ENCODE results near the gene RAB20. TPM values are rescaled to one million over a fixed set of nuclear protein-coding genes. Genes with fewer than 3 reads are reported as not detected.
"Not testable (repeated sequence)": the region's sequence is repeated elsewhere in the genome, so short reads cannot be mapped to it uniquely, and the experiment has no call there.

Gene RAB20
- total RNA-seq, 2 donors from 2014 or later: 0.47 to 3.1 TPM

GRCh38 chr13:110539894-110540293 lies 21.6 kb downstream of the RAB20 start:
- Mint-ChIP-seq H3K9me3 (no peaks in the 10 kb centered on the region), H3K27me3 (peaks cover 3 to 14% of the 10 kb centered on the region in 2 donors), H3K36me3 (no peaks in the 10 kb centered on the region), H3K27ac (no peak overlapping the region), H3K4me1 (ENCODE audit: low read depth in 2 of 2) (no peaks in the 10 kb centered on the region), H3K4me3 (no peak overlapping the region)
- ATAC-seq (no peak), DNase-seq (ENCODE audit: low spot score) (no peak)

GRCh38 chr13:110538632-110539031 lies 22.9 kb downstream of the RAB20 start:
- Mint-ChIP-seq H3K27ac (no peak overlapping the region), H3K36me3 (no peaks in the 10 kb centered on the region), H3K9me3 (no peaks in the 10 kb centered on the region), H3K4me1 (ENCODE audit: low read depth in 2 of 2) (no peaks in the 10 kb centered on the region), H3K27me3 (peaks cover 0 to 14% of the 10 kb centered on the region in 2 donors), H3K4me3 (no peak overlapping the region)
- DNase-seq (ENCODE audit: low spot score) (no peak), ATAC-seq (no peak)

- H3K4me1 Mint-ChIP-seq (ENCODE audit: low read depth in 2 of 2): no peaks in the 10 kb centered on the region
- DNase-seq (ENCODE audit: low spot score) (no peak), ATAC-seq (no peak)
- H3K27me3 Mint-ChIP-seq: peaks cover 0 to 5% of the 10 kb centered on the region in 2 donors
- H3K27ac Mint-ChIP-seq: no peak overlapping the region
- H3K4me3 Mint-ChIP-seq: no peak overlapping the region
- H3K36me3 Mint-ChIP-seq: no peaks in the 10 kb centered on the region
- no peaks in the 10 kb centered on the region for H3K9me3 Mint-ChIP-seq
Measured at GRCh38 chr13:110536006-110536693, 25.4 kb downstream of the RAB20 start.

- Mint-ChIP-seq H3K36me3 (no peaks in the 10 kb centered on the region), H3K4me1 (ENCODE audit: low read depth in 2 of 2) (no peaks in the 10 kb centered on the region), H3K27me3 (peaks cover 0 to 5% of the 10 kb centered on the region in 2 donors), H3K4me3 (no peak overlapping the region), H3K27ac (no peak overlapping the region), H3K9me3 (no peaks in the 10 kb centered on the region)
- DNase-seq (ENCODE audit: low spot score) (no peak), ATAC-seq (no peak)
Measured at GRCh38 chr13:110535526-110535925, 26.0 kb downstream of the RAB20 start.

GRCh38 chr13:110533771-110534670 lies 27.5 kb downstream of the RAB20 start:
- DNase-seq (ENCODE audit: low spot score) (no peak), ATAC-seq (no peak)
- Mint-ChIP-seq H3K4me1 (ENCODE audit: low read depth in 2 of 2) (no peaks in the 10 kb centered on the region), H3K36me3 (no peaks in the 10 kb centered on the region), H3K27me3 (peaks cover 0 to 5% of the 10 kb centered on the region in 2 donors), H3K27ac (no peak overlapping the region), H3K9me3 (no peaks in the 10 kb centered on the region), H3K4me3 (no peak overlapping the region)

GRCh38 chr13:110532258-110532657 lies 29.3 kb downstream of the RAB20 start:
- not testable (repeated sequence) for H3K27ac Mint-ChIP-seq; H3K4me3 Mint-ChIP-seq; H3K4me1 Mint-ChIP-seq (ENCODE audit: low read depth in 2 of 2); H3K36me3 Mint-ChIP-seq; H3K9me3 Mint-ChIP-seq; H3K27me3 Mint-ChIP-seq; DNase-seq (ENCODE audit: low spot score); ATAC-seq

GRCh38 chr13:110531671-110532083 lies 29.8 kb downstream of the RAB20 start:
- ATAC-seq: no peak
- Mint-ChIP-seq H3K4me3 (no peak overlapping the region), H3K4me1 (ENCODE audit: low read depth in 2 of 2) (no peaks in the 10 kb centered on the region), H3K27ac (no peak overlapping the region), H3K27me3 (no peaks in the 10 kb centered on the region), H3K9me3 (no peaks in the 10 kb centered on the region), H3K36me3 (no peaks in the 10 kb centered on the region)
- no peak for DNase-seq (ENCODE audit: low spot score)

- H3K27ac Mint-ChIP-seq: no peak overlapping the region
- ATAC-seq: peak in 1 of 2 donors; percentile 28
- no peaks in the 10 kb centered on the region for H3K9me3 Mint-ChIP-seq
- no peaks in the 10 kb centered on the region for H3K4me1 Mint-ChIP-seq (ENCODE audit: low read depth in 2 of 2)
- H3K36me3 Mint-ChIP-seq: no peaks in the 10 kb centered on the region
- DNase-seq (ENCODE audit: low spot score): no peak
- no peaks in the 10 kb centered on the region for H3K27me3 Mint-ChIP-seq
- no peak overlapping the region for H3K4me3 Mint-ChIP-seq
Measured at GRCh38 chr13:110531100-110531499, 30.4 kb downstream of the RAB20 start.

- Mint-ChIP-seq H3K36me3 (no peaks in the 10 kb centered on the region), H3K4me3 (no peak overlapping the region), H3K27me3 (no peaks in the 10 kb centered on the region), H3K27ac (no peak overlapping the region), H3K4me1 (ENCODE audit: low read depth in 2 of 2) (peaks cover 0 to under 1% of the 10 kb centered on the region in 2 donors), H3K9me3 (no peaks in the 10 kb centered on the region)
- ATAC-seq: no peak
- no peak for DNase-seq (ENCODE audit: low spot score)
Measured at GRCh38 chr13:110529522-110530311, 31.8 kb downstream of the RAB20 start.

- no peaks in the 10 kb centered on the region for H3K27me3 Mint-ChIP-seq
- no peak overlapping the region for H3K4me3 Mint-ChIP-seq
- H3K9me3 Mint-ChIP-seq: no peaks in the 10 kb centered on the region
- no peaks in the 10 kb centered on the region for H3K36me3 Mint-ChIP-seq
- H3K4me1 Mint-ChIP-seq (ENCODE audit: low read depth in 2 of 2): peaks cover 0 to 7% of the 10 kb centered on the region in 2 donors
- no peak overlapping the region for H3K27ac Mint-ChIP-seq
- no peak for ATAC-seq
- no peak for DNase-seq (ENCODE audit: low spot score)
Measured at GRCh38 chr13:110528911-110529310, 32.6 kb downstream of the RAB20 start.

GRCh38 chr13:110528371-110528770 lies 33.2 kb downstream of the RAB20 start:
- ATAC-seq (no peak), DNase-seq (ENCODE audit: low spot score) (no peak)
- Mint-ChIP-seq H3K4me3 (no peak overlapping the region), H3K4me1 (ENCODE audit: low read depth in 2 of 2) (peaks cover 0 to 7% of the 10 kb centered on the region in 2 donors), H3K36me3 (no peaks in the 10 kb centered on the region), H3K9me3 (no peaks in the 10 kb centered on the region), H3K27ac (no peak overlapping the region), H3K27me3 (no peaks in the 10 kb centered on the region)

GRCh38 chr13:110525328-110526319 lies 35.9 kb downstream of the RAB20 start:
- Mint-ChIP-seq H3K27me3 (no peaks in the 10 kb centered on the region), H3K4me3 (no peak overlapping the region), H3K27ac (no peak overlapping the region), H3K36me3 (no peaks in the 10 kb centered on the region), H3K4me1 (ENCODE audit: low read depth in 2 of 2) (peaks cover 0 to 7% of the 10 kb centered on the region in 2 donors), H3K9me3 (no peaks in the 10 kb centered on the region)
- DNase-seq (ENCODE audit: low spot score) (no peak), ATAC-seq (no peak)
